Neural cell (in vitro differentiated cells): ENCODE results near the gene MLLT1. TPM values are rescaled to one million over a fixed set of nuclear protein-coding genes. Genes with fewer than 3 reads are reported as not detected.

ENCODE experiments used
- H2AFZ ChIP-seq: fragments of 200-600, 300-800 bp; sonication (generic), shearing (Covaris generic); 2 replicates; pipeline ENCODE4 v1.6.0; 2014; ENCODE audit warnings: low read depth, mild to moderate bottlenecking, antibody characterized with exemption, low read length, moderate library complexity
- H3F3A ChIP-seq: fragments of 200-600 bp; shearing (Covaris generic); 2 replicates; pipeline ENCODE4 v1.6.1; 2016; ENCODE audit warnings: mild to moderate bottlenecking, moderate library complexity, mixed read lengths, antibody characterized with exemption, low read length; ENCODE audit not compliant: insufficient read depth, poor library complexity, severe bottlenecking
- H3K27ac ChIP-seq: fragments of 200-600, 300-800 bp; sonication (generic), shearing (Covaris generic); 2 replicates; pipeline ENCODE4 v1.5.1; 2014; ENCODE audit warnings: mild to moderate bottlenecking, low read length, moderate library complexity
- H3K27me3 ChIP-seq: fragments of 300-800, 200-600 bp; sonication (generic), shearing (Covaris generic); 2 replicates; pipeline ENCODE4 v1.6.0; 2014; ENCODE audit warnings: mild to moderate bottlenecking, low read depth, low read length, moderate library complexity; ENCODE audit not compliant: insufficient read depth
- H3K36me3 ChIP-seq: fragments of 300-800, 200-600 bp; sonication (generic), shearing (Covaris generic); 2 replicates; pipeline ENCODE4 v1.5.1; 2014; ENCODE audit warnings: mild to moderate bottlenecking, antibody characterized with exemption, low read length, moderate library complexity; ENCODE audit not compliant: insufficient read depth
- H3K4me2 ChIP-seq: fragments of 300-800, 200-600 bp; sonication (generic), shearing (Covaris generic); 2 replicates; pipeline ENCODE4 v1.6.0; 2014; ENCODE audit warnings: mild to moderate bottlenecking, low read length
- H3K4me3 ChIP-seq: fragments of 300-800, 200-600 bp; sonication (generic), shearing (Covaris generic); 2 replicates; pipeline ENCODE4 v1.5.1; 2014; ENCODE audit warnings: mild to moderate bottlenecking, low read length, moderate library complexity
- H3K79me2 ChIP-seq: fragments of 200-600 bp; shearing (Covaris generic); replicated peaks from 2 replicates; pipeline ENCODE4 v1.6.0; 2014; ENCODE audit warnings: mild to moderate bottlenecking, low read length, moderate library complexity; ENCODE audit not compliant: insufficient read depth
- H3K9ac ChIP-seq: fragments of 300-800, 200-600 bp; sonication (generic), shearing (Covaris generic); 2 replicates; pipeline ENCODE4 v1.6.1; 2016; ENCODE audit warnings: mild to moderate bottlenecking, low read length, mixed read lengths
- H3K9me2 ChIP-seq: fragments of 200-600 bp; shearing (Covaris generic); 2 replicates; pipeline ENCODE4 v1.6.1; 2016; ENCODE audit warnings: mild to moderate bottlenecking, low read length, mixed read lengths; ENCODE audit not compliant: insufficient read depth
- H3K9me3 ChIP-seq: fragments of 200-600, 300-800 bp; sonication (generic), shearing (Covaris generic); 2 replicates; pipeline ENCODE4 v1.6.1; 2016; ENCODE audit warnings: mild to moderate bottlenecking, mixed run types, low read length, moderate library complexity, mixed read lengths
- H4K20me1 ChIP-seq: fragments of 200-600 bp; shearing (Covaris generic); 2 replicates; pipeline ENCODE4 v1.6.1; 2016; ENCODE audit warnings: mild to moderate bottlenecking, mixed run types; ENCODE audit not compliant: insufficient read depth
- CTCF ChIP-seq: fragments of 450-650 bp; IDR thresholded peaks from 2 replicates; pipeline ENCODE4 v1.5.1; 2014; ENCODE audit warnings: antibody characterized with exemption, mild to moderate bottlenecking, moderate library complexity; ENCODE audit not compliant: poor library complexity, severe bottlenecking
- EP300 ChIP-seq: fragments of 450-650 bp; conservative IDR thresholded peaks from 2 replicates; pipeline ENCODE4 v1.6.1; 2014; ENCODE audit warnings: antibody characterized with exemption, mild to moderate bottlenecking, moderate library complexity; ENCODE audit not compliant: poor library complexity, severe bottlenecking
- EZH2 ChIP-seq: fragments of 200-600, 300-800 bp; shearing (Covaris generic), sonication (generic); IDR thresholded peaks from 2 replicates; pipeline ENCODE4 v1.6.1; 2014; ENCODE audit warnings: antibody characterized with exemption, low read length, borderline replicate concordance, mild to moderate bottlenecking; ENCODE audit not compliant: insufficient read depth, poor library complexity, severe bottlenecking
- MXI1 ChIP-seq: fragments of 450-650 bp; conservative IDR thresholded peaks from 2 replicates; pipeline ENCODE4 v1.6.1; 2014; ENCODE audit warnings: antibody characterized with exemption, mild to moderate bottlenecking; ENCODE audit not compliant: poor library complexity, severe bottlenecking
- POLR2AphosphoS5 ChIP-seq: IDR thresholded peaks from 2 replicates; pipeline ENCODE4 v1.6.1; 2012
- RAD21 ChIP-seq: fragments of 450-650 bp; conservative IDR thresholded peaks from 2 replicates; pipeline ENCODE4 v1.6.1; 2014; ENCODE audit warnings: antibody characterized with exemption, mild to moderate bottlenecking, moderate library complexity
- REST ChIP-seq: IDR thresholded peaks from 2 replicates; pipeline ENCODE4 v1.6.1; 2012; ENCODE audit warnings: borderline replicate concordance
- SMC3 ChIP-seq: fragments of 450-650 bp; conservative IDR thresholded peaks from 2 replicates; pipeline ENCODE4 v1.6.1; 2014; ENCODE audit warnings: antibody characterized with exemption, mild to moderate bottlenecking, moderate library complexity; ENCODE audit not compliant: poor library complexity
- TAF1 ChIP-seq: IDR thresholded peaks from 2 replicates; pipeline ENCODE4 v1.6.1; 2012; ENCODE audit warnings: low read depth
- polyA plus RNA-seq: library from polyadenylated mRNA; depleted of rRNA; stranded (reverse); fragments of >200 nt; gene quantifications from 2 replicates; pipeline ENCODE4 v1.2.3, GENCODE V29; 2014

MLLT1 gene
- polyA plus RNA-seq, 1 donor from 2014 or later = 34.0 TPM

GRCh38 chr19:6275170-6275744 is 4.5 kb downstream of the MLLT1 start:
- Histone ChIP-seq H3K79me2 (peaks cover 90% of the 10 kb centered on the region), H3K27ac (no peak overlapping the region), H3K9me3 (no peaks in the 10 kb centered on the region), H2AFZ (no peak overlapping the region), H3K9me2 (no peaks in the 10 kb centered on the region), H3K4me2 (no peak overlapping the region), H4K20me1 (peaks cover 8% of the 10 kb centered on the region), H3F3A (no peaks in the 10 kb centered on the region), H3K9ac (no peak overlapping the region), H3K27me3 (no peaks in the 10 kb centered on the region), H3K36me3 (no peaks in the 10 kb centered on the region), H3K4me3 (no peak overlapping the region)
- no peak for TF ChIP-seq MXI1
- TF ChIP-seq CTCF = no peak
- no peak for TF ChIP-seq POLR2AphosphoS5
- TF ChIP-seq TAF1 = no peak
- TF ChIP-seq EZH2 = no peak
- TF ChIP-seq RAD21 = no peak
- TF ChIP-seq REST = no peak
- no peak for TF ChIP-seq EP300
- TF ChIP-seq SMC3 = no peak

GRCh38 chr19:6274756-6275155 is 5.0 kb downstream of the MLLT1 start:
- Histone ChIP-seq H3K9ac (no peak overlapping the region), H3K4me3 (no peak overlapping the region)
- TF ChIP-seq TAF1 (no peak), EP300 (no peak), REST (no peak), MXI1 (no peak), CTCF (no peak), RAD21 (no peak), POLR2AphosphoS5 (no peak), SMC3 (no peak), EZH2 (no peak)

More at GRCh38 chr19:6274756-6275155, 5.0 kb downstream of the MLLT1 start:
- H3F3A ChIP-seq = no peaks in the 10 kb centered on the region
- peaks cover 92% of the 10 kb centered on the region for H3K79me2 ChIP-seq
- H3K27ac ChIP-seq = no peak overlapping the region
- H3K4me2 ChIP-seq = no peak overlapping the region
- H3K36me3 ChIP-seq = no peaks in the 10 kb centered on the region
- no peak overlapping the region for H2AFZ ChIP-seq
- H4K20me1 ChIP-seq = peaks cover 8% of the 10 kb centered on the region
- H3K27me3 ChIP-seq = no peaks in the 10 kb centered on the region
- no peaks in the 10 kb centered on the region for H3K9me3 ChIP-seq
- H3K9me2 ChIP-seq = no peaks in the 10 kb centered on the region
